HL-60 (cell line): ENCODE measurements around the gene ARAP2.

Experiments used
- CTCF ChIP-seq: IDR thresholded peaks from one replicate; pipeline ENCODE4 v1.5.1; 2011; ENCODE audit warnings: low read length, control low read depth, inconsistent platforms; ENCODE audit not compliant: insufficient read depth
- GABPA ChIP-seq: IDR thresholded peaks from 2 replicates; pipeline ENCODE4 v1.6.1; 2012; ENCODE audit warnings: low read depth
- POLR2AphosphoS5 ChIP-seq: IDR thresholded peaks from 2 replicates; pipeline ENCODE4 v1.6.1; 2012; ENCODE audit warnings: low read depth
- REST ChIP-seq: IDR thresholded peaks from 2 replicates; pipeline ENCODE4 v1.6.1; 2012; ENCODE audit warnings: low read depth; ENCODE audit not compliant: insufficient replicate concordance
- SPI1 ChIP-seq: IDR thresholded peaks from 2 replicates; pipeline ENCODE4 v1.6.1; 2012; ENCODE audit warnings: low read depth, mild to moderate bottlenecking, borderline replicate concordance

DNA sequence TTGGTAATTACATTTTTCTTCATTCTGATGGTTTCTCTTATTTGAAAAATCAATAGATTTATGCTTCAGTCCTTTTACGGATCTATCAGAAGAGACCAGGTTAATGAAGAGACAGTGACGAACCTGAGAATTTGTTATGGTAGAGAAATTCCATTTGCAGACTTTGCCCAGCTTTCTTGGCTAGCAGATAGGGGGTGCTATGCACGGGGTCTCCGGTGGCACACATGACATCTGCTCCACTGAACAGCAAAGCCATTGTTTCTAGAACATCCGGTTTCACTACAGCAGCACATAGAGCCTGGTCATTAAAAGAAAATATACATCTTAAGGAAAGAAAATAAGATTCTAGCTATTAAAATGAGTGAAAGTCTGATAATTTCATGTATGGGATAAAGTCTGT is 85.1 kb downstream of the ARAP2 start:
- no peak for TF ChIP-seq CTCF
- no peak for TF ChIP-seq POLR2AphosphoS5
- no peak for TF ChIP-seq REST
- TF ChIP-seq SPI1, result no peak
- TF ChIP-seq GABPA, result no peak
